HepG2 (cell line): ENCODE measurements around the gene BCL6. TPM values are rescaled to one million over a fixed set of nuclear protein-coding genes. Genes with fewer than 3 reads are reported as not detected.

Experiments
- ATAC-seq: fragments of 200-7000 bp; cut with Tn5 transposase; 3 replicates; pipeline ENCODE4 v1.9.1; 2020; ENCODE audit warnings: mild to moderate bottlenecking, moderate library complexity
- BruUV-seq: library from RNA; stranded (reverse); fragments of 400-500 nt; replicated peaks from 2 replicates; lab custom pipeline; 2021; lab: Mats Ljungman, UMichigan
- CTCF ChIA-PET: fragments of 300-600 bp; formaldehyde crosslinking; extraction: SDS; loops from one replicate; lab custom pipeline; 2021; ENCODE audit warnings: low total read pairs, inconsistent platforms, low intra/inter-chr PET ratio; lab: Yijun Ruan, JAX
- POLR2A ChIA-PET: fragments of 350-600 bp; sonication (Branson Sonifier 250); formaldehyde crosslinking; loops from one replicate; lab custom pipeline; 2020; ENCODE audit warnings: antibody characterized with exemption, inconsistent platforms; lab: Yijun Ruan, JAX
- DNase-seq: peaks from one replicate; pipeline ENCODE4 v3.0.0-alpha.2; 2015; ENCODE audit warnings: low spot score
- FAIRE-seq: peaks from 3 replicates; lab custom pipeline; 2011; peaks lifted over from hg19 to GRCh38; lab: Jason Lieb, UNC
- H2AFZ ChIP-seq: one replicate; pipeline ENCODE4 v1.6.1; 2011; ENCODE audit warnings: low read length, inconsistent platforms
- H3K27ac ChIP-seq: fragments of 300-600 bp; 3 replicates; pipeline ENCODE4 v1.8.0; 2011; ENCODE audit warnings: mixed run types, mild to moderate bottlenecking, mixed read lengths, low read length, inconsistent platforms; ENCODE audit not compliant: insufficient read depth; ENCODE audit errors: extremely low read length
- H3K27me3 ChIP-seq, 2 experiments: fragments of 200-600 bp in 1 of 2; 2 replicates in 1 of 2; 3 replicates in 1 of 2; pipeline versions ENCODE4 v1.6.0 to v1.8.0; 2011; ENCODE audit warnings: low read length in 2 of 2, mild to moderate bottlenecking in 2 of 2, moderate library complexity in 2 of 2, inconsistent platforms in 1 of 2; ENCODE audit not compliant: insufficient read depth in 2 of 2, control insufficient read depth in 1 of 2
- H3K36me3 ChIP-seq, 2 experiments: fragments of 200-600 bp in 1 of 2; replicated peaks in 1 of 2; 2 replicates in 1 of 2; 3 replicates in 1 of 2; pipeline versions ENCODE4 v1.5.1 to v1.8.0; 2011; ENCODE audit warnings: low read length in 2 of 2, inconsistent platforms in 1 of 2; ENCODE audit not compliant: insufficient read depth in 2 of 2, control insufficient read depth in 1 of 2
- H3K4me1 ChIP-seq: 2 replicates; pipeline ENCODE4 v1.5.1; 2012; ENCODE audit warnings: low read length, inconsistent platforms; ENCODE audit not compliant: insufficient read depth
- H3K4me2 ChIP-seq: 2 replicates; pipeline ENCODE4 v1.6.0; 2011; ENCODE audit warnings: low read depth, low read length, inconsistent platforms
- H3K4me3 ChIP-seq, 3 experiments: fragments of 200-600 bp in 1 of 3; sonication (generic), shearing (Covaris generic) in 1 of 3; replicated peaks in 1 of 3; 2 replicates each; pipeline ENCODE4 v1.5.1; 2011 to 2016; ENCODE audit warnings: low read length in 3 of 3, inconsistent platforms in 2 of 3, low read depth in 2 of 3, mild to moderate bottlenecking in 2 of 3, control low read depth in 1 of 3, mixed read lengths in 1 of 3; ENCODE audit not compliant: insufficient read depth in 1 of 3
- H3K79me2 ChIP-seq: one replicate; pipeline ENCODE4 v1.6.1; 2011; ENCODE audit warnings: low read length, inconsistent platforms; ENCODE audit not compliant: insufficient read depth
- H3K9ac ChIP-seq: 2 replicates; pipeline ENCODE4 v1.6.0; 2011; ENCODE audit warnings: mild to moderate bottlenecking, low read depth, low read length, inconsistent platforms; ENCODE audit not compliant: insufficient read depth
- H3K9me3 ChIP-seq: 2 replicates; pipeline ENCODE4 v1.5.1; 2012; ENCODE audit warnings: mild to moderate bottlenecking, low read length
- H4K20me1 ChIP-seq: 2 replicates; pipeline ENCODE4 v1.6.0; 2011; ENCODE audit warnings: inconsistent platforms, mild to moderate bottlenecking, low read length, moderate library complexity; ENCODE audit not compliant: insufficient read depth
- CC2D1A ChIP-seq: sonication (generic); formaldehyde crosslinking; IDR thresholded peaks from 2 replicates; pipeline ENCODE4 v1.8.1; 2023; ENCODE audit warnings: mild to moderate bottlenecking, missing genetic modification reagents
- CEBPB ChIP-seq: IDR thresholded peaks from 2 replicates; pipeline ENCODE4 v1.6.1; 2011; ENCODE audit warnings: low read depth, low read length, improper control_type of control experiment, borderline replicate concordance
- CHD4 ChIP-seq: fragments of 200-600 bp; sonication (generic); IDR thresholded peaks from 2 replicates; pipeline ENCODE4 v1.7.0; 2017; ENCODE audit warnings: mild to moderate bottlenecking, low read length, borderline replicate concordance
- DR1 ChIP-seq: sonication (generic); formaldehyde crosslinking; IDR thresholded peaks from 2 replicates; pipeline ENCODE4 v1.8.0; 2021; ENCODE audit warnings: mild to moderate bottlenecking, missing genetic modification reagents, inconsistent platforms
- PAX8 ChIP-seq: sonication (generic); formaldehyde crosslinking; IDR thresholded peaks from 2 replicates; pipeline ENCODE4 v1.8.0; 2022; ENCODE audit warnings: mild to moderate bottlenecking, missing genetic modification reagents, borderline replicate concordance
- TEAD2 ChIP-seq: sonication (generic); formaldehyde crosslinking; IDR thresholded peaks from 2 replicates; pipeline ENCODE4 v1.9.0; 2021; ENCODE audit warnings: missing genetic modification reagents
- XRCC5 ChIP-seq: fragments of 200-400 bp; formaldehyde crosslinking; optimal IDR thresholded peaks from 2 replicates; pipeline ENCODE3; 2017; ENCODE audit warnings: mild to moderate bottlenecking, low read length
- ZNF550 ChIP-seq: sonication (generic); formaldehyde crosslinking; IDR thresholded peaks from 2 replicates; pipeline ENCODE4 v1.4.0; 2020; ENCODE audit warnings: mild to moderate bottlenecking, missing genetic modification reagents, borderline replicate concordance
- ZNF703 ChIP-seq: sonication (generic); formaldehyde crosslinking; IDR thresholded peaks from 2 replicates; pipeline ENCODE4 v1.5.1; 2020; ENCODE audit warnings: missing genetic modification reagents, mild to moderate bottlenecking, moderate library complexity, borderline replicate concordance
- WGBS: methylation state at CpG from one replicate; pipeline ENCODE4 v1.1.6; 2017; ENCODE audit warnings: low lambda C conversion rate; 5-methylcytosine and 5-hydroxymethylcytosine counted together
- in situ Hi-C: cut with HindIII; loops from 2 replicates; pipeline ENCODE4 v1.10.0; 2017; ENCODE audit warnings: low pct_unique_long_range_greater_than_20kb; ENCODE audit not compliant: extremely low pct_ligation_motif_present
- intact Hi-C: fragments of 100-400 bp; cut with micrococcal nuclease; formaldehyde crosslinking; loops from one replicate; pipeline ENCODE4 v1.10.0; 2022; ENCODE audit not compliant: unreplicated experiment
- polyA plus RNA-seq, 8 experiments: library from polyadenylated mRNA; depleted of rRNA in 3 of 8; stranded (reverse) in 7 of 8; unstranded in 1 of 8; fragments of >200 nt; fragmentation: Illumina TruSeq in 4 of 8; extraction: Trizol in 4 of 8; gene quantifications; 2 replicates each; pipeline versions ENCODE4 v1.2.1 to v1.2.3, GENCODE V29; 2011 to 2016; ENCODE audit warnings: low read depth in 4 of 8, missing spikeins in 1 of 8, mixed read lengths in 1 of 8; ENCODE audit not compliant: insufficient read depth in 1 of 8
- total RNA-seq, 5 experiments: library from RNA; depleted of rRNA; stranded (reverse); fragments of >200 nt; fragmentation: Illumina TruSeq; extraction: Trizol; gene quantifications; 2 replicates each; pipeline ENCODE4 v1.2.3, GENCODE V29; 2016; ENCODE audit warnings: low read depth in 1 of 5
- TF ChIP-seq, protein P1 (sequence below): sonication (generic); formaldehyde crosslinking; IDR thresholded peaks from 2 replicates; pipeline ENCODE4 v1.5.0; 2020; ENCODE audit warnings: missing genetic modification reagents, mild to moderate bottlenecking, borderline replicate concordance

Gene BCL6
- total and polyA plus RNA-seq, 2 of the 13 experiments (the other 11 are each of a cell fraction or from before 2014, with no cell fraction given): 21.2 to 53.7 TPM

DNA sequence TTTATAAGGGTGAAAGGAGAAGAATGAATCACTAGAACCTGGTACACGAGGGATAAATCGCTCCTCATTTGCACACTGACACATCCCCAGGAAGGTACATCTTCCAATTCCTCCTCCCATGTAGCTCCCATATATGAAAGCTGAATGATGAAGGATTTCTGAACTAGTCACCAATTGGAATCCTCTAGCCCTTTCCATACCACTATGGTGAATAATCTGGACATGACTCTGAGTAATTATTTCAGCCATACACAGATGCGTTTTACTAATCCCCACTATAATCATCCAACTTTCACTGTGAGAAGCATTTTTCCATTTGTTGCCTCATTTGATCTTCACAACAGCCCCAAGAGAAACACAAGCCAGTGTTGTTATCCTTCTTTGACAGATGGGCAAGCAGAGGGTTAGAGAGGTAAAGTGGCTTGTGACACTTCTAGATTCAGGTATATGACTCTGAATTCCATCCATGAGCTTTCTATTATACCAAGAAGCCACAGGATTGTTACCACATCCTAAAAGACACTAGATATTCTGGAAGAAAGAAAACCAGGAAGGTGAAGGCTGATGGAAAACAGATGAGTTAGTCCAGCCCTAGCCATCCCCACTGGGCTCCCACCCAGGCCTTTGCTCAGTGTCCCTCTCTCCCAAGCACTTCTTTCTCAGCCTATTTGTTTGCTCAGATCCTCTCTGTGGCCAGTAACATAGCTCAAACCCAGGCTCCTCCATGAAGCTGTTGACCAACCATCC, 22.2 kb upstream of the BCL6 start:
- 53% methylated on average over 3 of the region's 3 CpGs for WGBS
- TF ChIP-seq CEBPB (no peak), CC2D1A (no peak), XRCC5 (no peak), TEAD2 (CRISPR knock-in tag) (no peak), CHD4 (no peak)
- ChIA-PET CTCF (no interaction called here), POLR2A (no interaction called here)
- in situ Hi-C loops (no loop called here), intact Hi-C loops (no loop called here)
- FAIRE-seq: no peak
- H3K9ac ChIP-seq: no peak overlapping the region
- H3K79me2 ChIP-seq: no peaks in the 10 kb centered on the region
- no peak for ATAC-seq
- no peak overlapping the region for H3K4me3 ChIP-seq
- no peaks in the 10 kb centered on the region for H3K27me3 ChIP-seq
- peaks cover 18% of the 10 kb centered on the region for H3K4me1 ChIP-seq
- H3K4me2 ChIP-seq: no peak overlapping the region
- H2AFZ ChIP-seq: no peak overlapping the region
- H3K27ac ChIP-seq: no peak overlapping the region
- no peak for DNase-seq
- H3K36me3 ChIP-seq: no peaks in the 10 kb centered on the region
- BruUV-seq: no TSS peak
- no peaks in the 10 kb centered on the region for H3K9me3 ChIP-seq
- H4K20me1 ChIP-seq: no peaks in the 10 kb centered on the region

DNA sequence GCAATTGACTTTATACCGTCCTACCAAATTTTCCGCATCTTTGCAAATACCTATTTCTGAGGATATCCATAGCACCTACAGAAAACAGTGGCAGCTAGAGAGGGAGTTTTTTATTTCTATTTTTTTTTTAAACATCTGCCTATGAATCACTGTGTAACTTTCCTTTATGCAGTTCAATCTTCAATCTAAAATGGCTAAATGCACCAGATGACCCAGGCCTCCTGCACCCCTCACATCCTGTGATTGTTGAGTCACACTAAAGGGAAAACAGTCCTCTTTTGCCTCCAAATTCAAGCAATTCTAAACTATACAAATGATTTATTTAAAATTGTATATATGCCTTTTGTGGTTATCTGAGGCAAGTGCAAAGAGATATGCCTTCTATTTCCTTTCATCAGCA, 20.1 kb upstream of the BCL6 start:
- Histone ChIP-seq H3K27me3 (no peaks in the 10 kb centered on the region), H3K9ac (no peak overlapping the region), H3K27ac (no peak overlapping the region), H4K20me1 (no peaks in the 10 kb centered on the region), H3K4me1 (peaks cover 28% of the 10 kb centered on the region), H3K36me3 (no peaks in the 10 kb centered on the region), H2AFZ (no peak overlapping the region), H3K4me3 (no peak overlapping the region), H3K9me3 (no peaks in the 10 kb centered on the region), H3K79me2 (no peaks in the 10 kb centered on the region), H3K4me2 (no peak overlapping the region)
- no TSS peak for BruUV-seq
- POLR2A ChIA-PET: no interaction called here
- intact Hi-C loops (no loop called here), in situ Hi-C loops (no loop called here)
- ATAC-seq: no peak
- TF ChIP-seq ZNF703 (no peak), PAX8 (CRISPR knock-in tag) (no peak), ZNF550 (no peak), DR1 (CRISPR knock-in tag) (no peak)
- TF ChIP-seq, protein P1, sequence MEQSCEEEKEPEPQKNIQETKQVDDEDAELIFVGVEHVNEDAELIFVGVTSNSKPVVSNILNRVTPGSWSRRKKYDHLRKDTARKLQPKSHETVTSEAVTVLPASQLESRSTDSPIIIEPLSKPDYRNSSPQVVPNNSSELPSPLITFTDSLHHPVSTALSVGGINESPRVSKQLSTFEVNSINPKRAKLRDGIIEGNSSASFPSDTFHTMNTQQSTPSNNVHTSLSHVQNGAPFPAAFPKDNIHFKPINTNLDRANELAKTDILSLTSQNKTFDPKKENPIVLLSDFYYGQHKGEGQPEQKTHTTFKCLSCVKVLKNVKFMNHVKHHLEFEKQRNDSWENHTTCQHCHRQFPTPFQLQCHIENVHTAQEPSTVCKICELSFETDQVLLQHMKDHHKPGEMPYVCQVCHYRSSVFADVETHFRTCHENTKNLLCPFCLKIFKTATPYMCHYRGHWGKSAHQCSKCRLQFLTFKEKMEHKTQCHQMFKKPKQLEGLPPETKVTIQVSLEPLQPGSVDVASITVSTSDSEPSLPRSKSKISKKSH (CRISPR knock-in tag): no peak
- no peak for FAIRE-seq
- CTCF ChIA-PET: no interaction called here
- DNase-seq: no peak
- 100% methylated on average over 2 of the region's 2 CpGs for WGBS
